ENCODE measurements around the gene LALBA. TPM values are rescaled to one million over a fixed set of nuclear protein-coding genes. Genes with fewer than 3 reads are reported as not detected.

LALBA gene
- polyA plus RNA-seq, 3 donors = not detected

DNA sequence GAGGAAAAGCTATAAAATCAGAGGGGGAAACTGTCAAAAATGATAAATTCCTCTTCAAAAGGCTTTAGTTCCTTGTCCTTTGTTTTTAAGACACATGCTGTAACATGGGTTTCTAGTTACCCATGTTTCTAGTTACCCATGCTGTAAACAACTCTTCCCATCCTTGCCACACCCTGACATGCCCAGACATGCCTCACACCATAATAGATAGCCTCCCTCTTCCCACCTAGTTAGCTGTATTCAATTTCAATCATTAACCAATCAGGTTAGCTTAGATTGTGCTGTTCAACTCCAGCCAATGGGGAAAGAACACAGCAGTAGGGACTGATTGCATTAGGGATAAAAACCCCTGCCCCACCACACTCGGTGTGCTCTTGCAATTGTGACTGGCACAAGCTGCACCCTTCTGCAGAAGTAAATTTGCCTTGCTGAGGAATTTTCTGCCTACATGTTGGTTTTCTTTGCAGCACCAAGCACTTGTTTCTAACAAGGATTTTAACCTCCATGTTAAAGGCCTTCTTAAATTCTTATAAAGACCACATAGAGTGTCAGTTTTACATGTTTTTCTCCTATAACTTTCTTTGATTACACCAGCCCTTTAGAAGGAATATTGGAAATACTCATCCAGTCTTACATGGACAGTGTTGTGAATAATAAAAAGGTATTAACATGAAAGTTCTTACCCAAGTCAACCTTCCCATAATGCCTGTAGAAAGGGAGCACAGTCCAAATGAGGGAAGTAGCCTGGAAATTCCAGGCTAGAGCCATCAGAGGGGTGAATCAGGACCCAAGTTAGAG, 32.5 kb upstream of the LALBA start:
- Mint-ChIP-seq H3K4me3 (no peak overlapping the region), H3K9me3 (peaks cover 25 to 51% (median 30%) of the 10 kb centered on the region in 7 donors), H3K27me3 (ENCODE audit: low read depth in 3 of 3) (peaks cover 2 to 3% (median 2%) of the 10 kb centered on the region in 3 donors), H3K36me3 (no peaks in the 10 kb centered on the region), H3K27ac (no peak overlapping the region), H3K4me1 (no peaks in the 10 kb centered on the region)
- no peaks in the 10 kb centered on the region for H3K79me2 ChIP-seq (ENCODE audit: insufficient read depth, low read length)
- no peaks in the 10 kb centered on the region for H4K20me1 ChIP-seq (ENCODE audit: insufficient read depth, low read length)
- H3K27me3 ChIP-seq (ENCODE audit: control insufficient read depth in 2 of 2, insufficient read depth in 2 of 2, low read length in 2 of 2) = no peaks in the 10 kb centered on the region
- no peak for DNase-seq
- peaks cover 11 to 20% of the 10 kb centered on the region in 2 donors for H3K9me3 ChIP-seq (replicated peaks in 1 of 2; ENCODE audit: control insufficient read depth in 1 of 2, insufficient read depth in 1 of 2, low read length in 2 of 2)
- H2AFZ ChIP-seq (ENCODE audit: insufficient read depth, low read depth, low read length, poor library complexity, severe bottlenecking) = no peak overlapping the region
- TF ChIP-seq, protein P1, sequence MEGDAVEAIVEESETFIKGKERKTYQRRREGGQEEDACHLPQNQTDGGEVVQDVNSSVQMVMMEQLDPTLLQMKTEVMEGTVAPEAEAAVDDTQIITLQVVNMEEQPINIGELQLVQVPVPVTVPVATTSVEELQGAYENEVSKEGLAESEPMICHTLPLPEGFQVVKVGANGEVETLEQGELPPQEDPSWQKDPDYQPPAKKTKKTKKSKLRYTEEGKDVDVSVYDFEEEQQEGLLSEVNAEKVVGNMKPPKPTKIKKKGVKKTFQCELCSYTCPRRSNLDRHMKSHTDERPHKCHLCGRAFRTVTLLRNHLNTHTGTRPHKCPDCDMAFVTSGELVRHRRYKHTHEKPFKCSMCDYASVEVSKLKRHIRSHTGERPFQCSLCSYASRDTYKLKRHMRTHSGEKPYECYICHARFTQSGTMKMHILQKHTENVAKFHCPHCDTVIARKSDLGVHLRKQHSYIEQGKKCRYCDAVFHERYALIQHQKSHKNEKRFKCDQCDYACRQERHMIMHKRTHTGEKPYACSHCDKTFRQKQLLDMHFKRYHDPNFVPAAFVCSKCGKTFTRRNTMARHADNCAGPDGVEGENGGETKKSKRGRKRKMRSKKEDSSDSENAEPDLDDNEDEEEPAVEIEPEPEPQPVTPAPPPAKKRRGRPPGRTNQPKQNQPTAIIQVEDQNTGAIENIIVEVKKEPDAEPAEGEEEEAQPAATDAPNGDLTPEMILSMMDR (IDR thresholded peaks at IDR 0.05) = no peak
- H3K4me3 ChIP-seq (replicated peaks in 1 of 3; ENCODE audit: low read depth in 2 of 3, low read length in 3 of 3) = no peak overlapping the region
- no peak overlapping the region for H3K27ac ChIP-seq (ENCODE audit: low read depth in 1 of 2, low read length in 2 of 2)
- WGBS (ENCODE audit: insufficient coverage) = 100% methylated on average over 1 of the region's 1 CpG
- no peak overlapping the region for H3K4me2 ChIP-seq (replicated peaks; ENCODE audit: extremely low read depth, low read length, poor library complexity, severe bottlenecking)
- no peaks in the 10 kb centered on the region for H3K4me1 ChIP-seq (ENCODE audit: control insufficient read depth in 1 of 2, insufficient read depth in 2 of 2, low read length in 2 of 2)
- H3K36me3 ChIP-seq (replicated peaks in 1 of 2; ENCODE audit: control insufficient read depth in 1 of 2, insufficient read depth in 2 of 2, low read length in 2 of 2) = no peaks in the 10 kb centered on the region
- intact Hi-C loops (cut with micrococcal nuclease) = no loop called here
- H3K9ac ChIP-seq (ENCODE audit: insufficient read depth, low read length, poor library complexity, severe bottlenecking) = no peak overlapping the region

DNA sequence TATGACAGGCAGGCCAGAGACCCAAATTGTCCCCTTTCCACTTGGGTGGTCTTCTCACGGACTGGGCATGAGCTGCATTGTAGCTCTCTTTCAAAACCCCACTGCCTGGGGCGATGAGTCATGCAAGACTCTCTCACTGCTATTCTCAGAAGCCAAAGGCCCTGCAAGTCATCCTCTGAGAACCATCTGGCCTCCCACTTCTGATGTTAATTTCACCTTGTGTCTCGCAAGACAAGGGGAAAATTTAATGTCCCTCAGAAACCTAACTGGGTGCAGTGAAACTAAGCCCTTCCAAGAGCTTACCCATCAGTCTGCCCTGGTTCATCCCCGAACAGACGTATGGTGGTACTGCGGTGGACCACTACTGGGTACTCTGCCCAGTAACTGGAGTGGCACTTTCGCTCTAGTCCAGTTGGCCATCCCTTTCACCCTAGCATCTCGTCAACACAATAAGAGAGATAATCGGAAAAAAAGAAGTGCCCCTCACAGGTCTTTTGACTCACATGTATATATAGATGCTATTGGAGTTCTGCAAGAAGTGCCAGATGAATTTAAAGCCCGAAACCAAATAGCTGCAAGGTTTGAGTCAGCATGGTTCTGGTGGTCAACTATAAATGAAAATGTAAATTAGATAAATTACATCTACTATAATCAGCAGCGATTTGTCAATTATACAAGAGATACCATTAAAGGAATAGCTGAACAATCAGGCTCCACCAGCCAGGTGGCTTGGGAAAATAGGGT, 31.3 kb upstream of the LALBA start:
- TF ChIP-seq, protein P1 (IDR thresholded peaks at IDR 0.05) = no peak
- Histone ChIP-seq H3K9me3 (replicated peaks in 1 of 2; ENCODE audit: control insufficient read depth in 1 of 2, insufficient read depth in 1 of 2, low read length in 2 of 2) (peaks cover 4 to 18% of the 10 kb centered on the region in 2 donors), H3K36me3 (replicated peaks in 1 of 2; ENCODE audit: control insufficient read depth in 1 of 2, insufficient read depth in 2 of 2, low read length in 2 of 2) (no peaks in the 10 kb centered on the region), H3K4me3 (replicated peaks in 1 of 3; ENCODE audit: low read depth in 2 of 3, low read length in 3 of 3) (no peak overlapping the region), H3K9ac (ENCODE audit: insufficient read depth, low read length, poor library complexity, severe bottlenecking) (no peak overlapping the region), H3K4me2 (replicated peaks; ENCODE audit: extremely low read depth, low read length, poor library complexity, severe bottlenecking) (no peak overlapping the region), H4K20me1 (ENCODE audit: insufficient read depth, low read length) (no peaks in the 10 kb centered on the region), H3K27me3 (ENCODE audit: control insufficient read depth in 2 of 2, insufficient read depth in 2 of 2, low read length in 2 of 2) (no peaks in the 10 kb centered on the region), H3K4me1 (ENCODE audit: control insufficient read depth in 1 of 2, insufficient read depth in 2 of 2, low read length in 2 of 2) (no peaks in the 10 kb centered on the region), H3K79me2 (ENCODE audit: insufficient read depth, low read length) (no peaks in the 10 kb centered on the region), H2AFZ (ENCODE audit: insufficient read depth, low read depth, low read length, poor library complexity, severe bottlenecking) (no peak overlapping the region), H3K27ac (ENCODE audit: low read depth in 1 of 2, low read length in 2 of 2) (no peak overlapping the region)
- DNase-seq = no peak
- 88% methylated on average over 6 of the region's 11 CpGs for WGBS (ENCODE audit: insufficient coverage)
- Mint-ChIP-seq H3K27me3 (ENCODE audit: low read depth in 3 of 3) (peaks cover 0 to 2% (median 1%) of the 10 kb centered on the region in 3 donors), H3K9me3 (peaks cover 16 to 47% (median 29%) of the 10 kb centered on the region in 7 donors), H3K27ac (no peak overlapping the region), H3K4me1 (no peaks in the 10 kb centered on the region), H3K4me3 (no peak overlapping the region), H3K36me3 (no peaks in the 10 kb centered on the region)
- intact Hi-C loops (cut with micrococcal nuclease) = no loop called here

All from CD14-positive monocyte (primary cell).